Mucosa of descending colon (tissue), 3 donors: Measurements from ENCODE around the gene MADD. TPM values are rescaled to one million over a fixed set of nuclear protein-coding genes. Genes with fewer than 3 reads are reported as not detected.

Source experiments
- ATAC-seq: fragments of 200-7000 bp; cut with Tn5 transposase; one replicate; pipeline ENCODE4 v1.9.1; 2020; ENCODE audit warnings: mild to moderate bottlenecking, moderate library complexity
- DNase-seq, 3 donors: peaks; one replicate each; pipeline ENCODE4 v3.0.0-alpha.2; 2020
- H3K36me3 ChIP-seq: fragments of 200-600 bp; one replicate; pipeline ENCODE4 v1.8.0; 2021; ENCODE audit warnings: low read depth, mild to moderate bottlenecking
- H3K4me1 ChIP-seq: fragments of 200-600 bp; one replicate; pipeline ENCODE4 v1.8.0; 2021; ENCODE audit warnings: low read depth, mild to moderate bottlenecking
- H3K4me3 ChIP-seq: fragments of 200-600 bp; one replicate; pipeline ENCODE4 v1.8.0; 2021; ENCODE audit warnings: mild to moderate bottlenecking
- H3K9me3 ChIP-seq: fragments of 200-600 bp; one replicate; pipeline ENCODE4 v1.8.0; 2021; ENCODE audit warnings: mild to moderate bottlenecking
- CTCF ChIP-seq: fragments of 200-600 bp; IDR thresholded peaks from one replicate; pipeline ENCODE4 v1.8.0; 2022; ENCODE audit warnings: antibody characterized with exemption, mild to moderate bottlenecking
- intact Hi-C, 2 donors: fragments of 100-400 bp; cut with DNase I in 1 of 2; cut with micrococcal nuclease in 1 of 2; formaldehyde crosslinking; loops; one replicate each; pipeline versions ENCODE4 v1.11.0 to v1.11.1; 2022; cut with DNase I, micrococcal nuclease
- total RNA-seq, 3 donors: library from RNA; stranded (reverse); fragmentation: NEBNext Ultra II Directional in 2 of 3; extraction: Animal tissue kit (Norgen Biotek cat#: 25700) in 2 of 3; gene quantifications; one replicate each; pipeline versions ENCODE4 v1.2.1 to v1.2.4, GENCODE V29; 2021 to 2023
- donor health status: DM: no; HTN: no; CAD: no; lungs with moderate emphysema.
- donor health status: DM: no; HTN: no; CAD: no.
- donor health status: DM: no; HTN: yes; CAD: no.

The MADD gene
- total RNA-seq, 3 donors from 2014 or later = 45.0 to 69.6 (median 67.3) TPM

DNA sequence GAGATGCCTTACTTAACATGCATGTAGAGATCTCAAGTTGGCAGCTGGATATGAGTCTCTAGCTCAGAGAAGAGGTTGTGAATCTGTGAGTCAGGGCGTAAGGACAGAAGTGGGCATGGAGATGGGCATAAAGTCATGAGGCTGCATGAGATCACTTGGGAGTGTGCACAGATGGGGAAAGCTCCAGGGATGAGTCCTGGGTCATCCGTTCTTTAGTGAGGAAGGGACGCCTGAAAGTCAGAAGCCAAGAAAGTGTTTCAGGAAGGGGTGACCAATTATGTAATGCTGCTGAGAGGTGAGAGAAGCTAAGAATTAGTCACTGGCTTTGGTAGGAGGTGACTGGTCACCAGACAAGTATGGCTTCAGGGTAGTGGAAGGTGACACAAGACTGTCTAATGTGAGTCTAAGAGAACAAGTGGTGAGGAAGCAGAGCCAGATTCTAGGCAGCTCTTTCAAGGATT lies 28.1 kb upstream of the MADD start:
- DNase-seq (no peak), ATAC-seq (no peak)
- no peaks in the 10 kb centered on the region for H3K36me3 ChIP-seq
- intact Hi-C loops = no loop called here
- H3K4me3 ChIP-seq = no peak overlapping the region
- no peaks in the 10 kb centered on the region for H3K4me1 ChIP-seq
- H3K9me3 ChIP-seq = no peaks in the 10 kb centered on the region
- no peak for TF ChIP-seq CTCF

GRCh38 chr11:47242596-47243192 lies 27.2 kb upstream of the MADD start:
- no peak for TF ChIP-seq CTCF
- Histone ChIP-seq H3K36me3 (no peaks in the 10 kb centered on the region), H3K9me3 (no peaks in the 10 kb centered on the region), H3K4me1 (peaks cover 3% of the 10 kb centered on the region), H3K4me3 (no peak overlapping the region)
- DNase-seq = no peak
- intact Hi-C loops = no loop called here
- no peak for ATAC-seq

DNA sequence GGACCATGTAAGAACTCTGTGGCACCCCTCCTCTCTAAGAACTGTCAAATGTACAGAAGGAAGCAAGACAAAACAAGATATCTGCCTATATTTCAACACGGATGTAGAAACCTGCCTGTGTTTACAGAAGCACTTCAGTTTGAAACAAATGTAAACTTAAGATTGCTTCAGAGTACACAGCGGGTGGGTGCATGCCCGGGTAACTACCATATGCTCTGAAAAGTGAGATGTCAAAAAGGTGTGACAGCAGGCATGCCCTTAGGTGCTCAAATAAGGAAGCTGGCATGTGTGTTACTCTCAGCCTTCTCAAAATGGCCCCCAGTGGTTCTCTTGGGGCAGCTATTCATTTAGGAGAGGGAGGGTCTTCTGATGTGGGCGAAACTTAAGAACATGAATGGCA lies 26.5 kb upstream of the MADD start:
- ATAC-seq (peak; percentile 47), DNase-seq (no peak)

GRCh38 chr11:47244448-47245350 lies 25.2 kb upstream of the MADD start:
- intact Hi-C loops = no loop called here
- peaks cover 11% of the 10 kb centered on the region for H3K4me1 ChIP-seq
- DNase-seq = no peak
- ATAC-seq = peak; percentile 1
- H3K4me3 ChIP-seq = no peak overlapping the region
- no peaks in the 10 kb centered on the region for H3K36me3 ChIP-seq
- no peaks in the 10 kb centered on the region for H3K9me3 ChIP-seq
- no peak for TF ChIP-seq CTCF

More for the DNA sequence above, 26.5 kb upstream of the MADD start:
- H3K36me3 ChIP-seq = no peaks in the 10 kb centered on the region
- TF ChIP-seq CTCF = no peak
- H3K4me3 ChIP-seq = no peak overlapping the region
- intact Hi-C loops = no loop called here
- H3K4me1 ChIP-seq = peaks cover 8% of the 10 kb centered on the region
- H3K9me3 ChIP-seq = no peaks in the 10 kb centered on the region

GRCh38 chr11:47245611-47246357 lies 24.1 kb upstream of the MADD start:
- ATAC-seq (no peak), DNase-seq (no peak)
- no peak overlapping the region for H3K4me3 ChIP-seq
- no peaks in the 10 kb centered on the region for H3K36me3 ChIP-seq
- intact Hi-C loops = no loop called here
- peaks cover 14% of the 10 kb centered on the region for H3K4me1 ChIP-seq
- H3K9me3 ChIP-seq = no peaks in the 10 kb centered on the region
- no peak for TF ChIP-seq CTCF
